ENCODE results near the gene PFDN2. TPM values are rescaled to one million over a fixed set of nuclear protein-coding genes. Genes with fewer than 3 reads are reported as not detected.

Gene PFDN2
- total and polyA plus RNA-seq, 2 experiments from 2014 or later = 35.9 to 121 TPM

GRCh38 chr1:161111117-161111516 lies 6.7 kb downstream of the PFDN2 start:
- DNase-seq = no peak
- no peak overlapping the region for H3K9ac ChIP-seq
- no peaks in the 10 kb centered on the region for H3K27me3 ChIP-seq (replicated peaks; ENCODE audit: insufficient read depth)
- no peak overlapping the region for H3K27ac ChIP-seq
- H3K9me3 ChIP-seq (ENCODE audit: low read depth) = no peaks in the 10 kb centered on the region
- no peak overlapping the region for H2AFZ ChIP-seq
- in situ Hi-C loops (cut with MboI) = no loop called here
- H3F3A ChIP-seq (ENCODE audit: insufficient read depth) = 0 out of 2 replicates have a peak, but pooled peaks cover 4% of the 10 kb centered on the region
- H4K20me1 ChIP-seq (ENCODE audit: insufficient read depth) = no peaks in the 10 kb centered on the region
- H3K4me3 ChIP-seq = no peak overlapping the region
- H3K36me3 ChIP-seq (ENCODE audit: low read depth) = no peaks in the 10 kb centered on the region; the same call in 1 of the 2 replicates
- peaks cover 20% of the 10 kb centered on the region for H3K4me1 ChIP-seq (ENCODE audit: insufficient read depth)
- TF ChIP-seq EZH2phosphoT487 (IDR thresholded peaks at IDR 0.05; ENCODE audit: insufficient read depth, low read depth) (no peak), EZH2 (IDR thresholded peaks at IDR 0.05; ENCODE audit: insufficient read depth, poor library complexity, severe bottlenecking) (no peak)
- H3K4me2 ChIP-seq (ENCODE audit: unreplicated experiment) = no peak overlapping the region
- H3K9me2 ChIP-seq (ENCODE audit: insufficient read depth) = no peaks in the 10 kb centered on the region
- 77 to 79% methylated on average over 3 of the region's 3 CpGs for WGBS, 2 experiments (ENCODE audit: low coverage in 1 of 2, low lambda C conversion rate in 2 of 2, missing lambda C conversion rate in 2 of 2)
- H3K79me2 ChIP-seq (ENCODE audit: insufficient read depth) = peaks cover 99% of the 10 kb centered on the region

GRCh38 chr1:161106431-161106830 lies 11.4 kb downstream of the PFDN2 start:
- no peak overlapping the region for H3K9ac ChIP-seq
- in situ Hi-C loops (cut with MboI) = no loop called here
- whole genome bisulfite sequencing, 2 experiments (ENCODE audit: low coverage in 1 of 2, low lambda C conversion rate in 2 of 2, missing lambda C conversion rate in 2 of 2) = 94 to 95% methylated on average over 1 of the region's 1 CpG
- peaks cover 96% of the 10 kb centered on the region for H3K79me2 ChIP-seq (ENCODE audit: insufficient read depth)
- no peak overlapping the region for H3K4me2 ChIP-seq (ENCODE audit: unreplicated experiment)
- H3K27me3 ChIP-seq (replicated peaks; ENCODE audit: insufficient read depth) = no peaks in the 10 kb centered on the region
- H3K9me3 ChIP-seq (ENCODE audit: low read depth) = no peaks in the 10 kb centered on the region
- H3K36me3 ChIP-seq (ENCODE audit: low read depth) = no peaks in the 10 kb centered on the region
- no peak overlapping the region for H3K4me3 ChIP-seq
- no peak overlapping the region for H2AFZ ChIP-seq
- TF ChIP-seq EZH2 (IDR thresholded peaks at IDR 0.05; ENCODE audit: insufficient read depth, poor library complexity, severe bottlenecking) = no peak
- TF ChIP-seq EZH2phosphoT487 (IDR thresholded peaks at IDR 0.05; ENCODE audit: insufficient read depth, low read depth) = no peak
- no peaks in the 10 kb centered on the region for H3K4me1 ChIP-seq (ENCODE audit: insufficient read depth)
- no peak overlapping the region for H3K27ac ChIP-seq
- H4K20me1 ChIP-seq (ENCODE audit: insufficient read depth) = no peaks in the 10 kb centered on the region
- H3K9me2 ChIP-seq (ENCODE audit: insufficient read depth) = no peaks in the 10 kb centered on the region
- H3F3A ChIP-seq (ENCODE audit: insufficient read depth) = no peaks in the 10 kb centered on the region
- no peak for DNase-seq

- H3F3A ChIP-seq (ENCODE audit: insufficient read depth) = peaks cover 18% of the 10 kb centered on the region; the same call in 1 of the 2 replicates
- H3K4me2 ChIP-seq (ENCODE audit: unreplicated experiment) = no peak overlapping the region
- in situ Hi-C loops (cut with MboI) = no loop called here
- H3K27ac ChIP-seq = no peak overlapping the region
- no peaks in the 10 kb centered on the region for H4K20me1 ChIP-seq (ENCODE audit: insufficient read depth)
- no peak for TF ChIP-seq EZH2phosphoT487 (IDR thresholded peaks at IDR 0.05; ENCODE audit: insufficient read depth, low read depth)
- no peak for TF ChIP-seq EZH2 (IDR thresholded peaks at IDR 0.05; ENCODE audit: insufficient read depth, poor library complexity, severe bottlenecking)
- no peaks in the 10 kb centered on the region for H3K9me3 ChIP-seq (ENCODE audit: low read depth)
- H3K36me3 ChIP-seq (ENCODE audit: low read depth) = no peaks in the 10 kb centered on the region
- 46 to 56% methylated on average over 2 of the region's 2 CpGs for WGBS, 2 experiments (ENCODE audit: low coverage in 1 of 2, low lambda C conversion rate in 2 of 2, missing lambda C conversion rate in 2 of 2)
- DNase-seq = no peak
- H3K4me3 ChIP-seq = no peak overlapping the region
- no peaks in the 10 kb centered on the region for H3K9me2 ChIP-seq (ENCODE audit: insufficient read depth)
- no peaks in the 10 kb centered on the region for H3K27me3 ChIP-seq (replicated peaks; ENCODE audit: insufficient read depth)
- H2AFZ ChIP-seq = no peak overlapping the region
- no peak overlapping the region for H3K9ac ChIP-seq
- H3K4me1 ChIP-seq (ENCODE audit: insufficient read depth) = peaks cover 17% of the 10 kb centered on the region
- peaks cover 38% of the 10 kb centered on the region for H3K79me2 ChIP-seq (ENCODE audit: insufficient read depth)
These were observed 17.3 kb downstream of the PFDN2 start for GRCh38 chr1:161100556-161100955.

GRCh38 chr1:161099090-161099802 lies 18.6 kb downstream of the PFDN2 start:
- Histone ChIP-seq H3K9ac (peak overlapping the region; percentile 68; the same call in 1 of the 2 replicates), H3K4me1 (ENCODE audit: insufficient read depth) (peaks cover 17% of the 10 kb centered on the region), H3K27me3 (replicated peaks; ENCODE audit: insufficient read depth) (no peaks in the 10 kb centered on the region), H3F3A (ENCODE audit: insufficient read depth) (peaks cover 18% of the 10 kb centered on the region; the same call in 1 of the 2 replicates), H3K9me2 (ENCODE audit: insufficient read depth) (no peaks in the 10 kb centered on the region), H3K79me2 (ENCODE audit: insufficient read depth) (peaks cover 25% of the 10 kb centered on the region), H4K20me1 (ENCODE audit: insufficient read depth) (no peaks in the 10 kb centered on the region), H2AFZ (no peak overlapping the region), H3K27ac (no peak overlapping the region), H3K4me2 (ENCODE audit: unreplicated experiment) (peak overlapping the region; percentile 98), H3K36me3 (ENCODE audit: low read depth) (no peaks in the 10 kb centered on the region), H3K4me3 (no peak overlapping the region; the same call in 1 of the 2 replicates), H3K9me3 (ENCODE audit: low read depth) (no peaks in the 10 kb centered on the region)
- no peak for DNase-seq
- in situ Hi-C loops (cut with MboI) = loop anchor here (5.0 to 10.0 kb wide), 2 partner anchors 52 to 104 kb away; partner anchors contain the start of gene USF1
- TF ChIP-seq EZH2 (IDR thresholded peaks at IDR 0.05; ENCODE audit: insufficient read depth, poor library complexity, severe bottlenecking) (no peak), EZH2phosphoT487 (IDR thresholded peaks at IDR 0.05; ENCODE audit: insufficient read depth, low read depth) (no peak)
- WGBS, 2 experiments (ENCODE audit: low coverage in 1 of 2, low lambda C conversion rate in 2 of 2, missing lambda C conversion rate in 2 of 2) = 83% methylated on average over 9 of the region's 9 CpGs
